H1 (cell line): Measurements from ENCODE around the gene HSF2. TPM values are rescaled to one million over a fixed set of nuclear protein-coding genes. Genes with fewer than 3 reads are reported as not detected.

Experiments
- CTCF ChIA-PET: fragments of 300-600 bp; sonication (Branson Sonifier 250); formaldehyde crosslinking; loops from one replicate; lab custom pipeline; 2021; ENCODE audit not compliant: partially characterized antibody; lab: Charles Lee
- POLR2A ChIA-PET: fragments of 300-600 bp; sonication (Branson Sonifier 250); formaldehyde crosslinking; loops from one replicate; lab custom pipeline; 2021; ENCODE audit warnings: inconsistent platforms; ENCODE audit not compliant: partially characterized antibody; lab: Charles Lee
- DNase-seq, 2 experiments: peaks; one replicate each; pipeline versions ENCODE4 v3.0.0 to v3.0.0-alpha.2; 2010 to 2022; ENCODE audit warnings: low spot score in 2 of 2, low read depth in 1 of 2, mixed read lengths in 1 of 2
- FAIRE-seq: peaks from 2 replicates; lab custom pipeline; 2011; peaks lifted over from hg19 to GRCh38; lab: Jason Lieb, UNC
- H2AFZ ChIP-seq: 2 replicates; pipeline ENCODE4 v1.8.1; 2012; ENCODE audit warnings: low read length, inconsistent platforms
- H2AK5ac ChIP-seq: 2 replicates; pipeline ENCODE4 v1.6.1; 2013; ENCODE audit warnings: low read depth, low read length
- H2BK120ac ChIP-seq: replicated peaks from 2 replicates; pipeline ENCODE3; 2013; ENCODE audit warnings: low read depth, low read length, inconsistent platforms
- H2BK12ac ChIP-seq: 2 replicates; pipeline ENCODE4 v1.6.1; 2013; ENCODE audit warnings: low read depth, low read length
- H2BK15ac ChIP-seq: 2 replicates; pipeline ENCODE4 v1.6.1; 2013; ENCODE audit warnings: low read length
- H2BK20ac ChIP-seq: 2 replicates; pipeline ENCODE4 v1.6.1; 2013; ENCODE audit warnings: low read length
- H2BK5ac ChIP-seq: 2 replicates; pipeline ENCODE4 v1.6.1; 2013; ENCODE audit warnings: low read depth, low read length
- H3K14ac ChIP-seq: 2 replicates; pipeline ENCODE4 v1.6.1; 2013; ENCODE audit warnings: inconsistent platforms; ENCODE audit not compliant: insufficient read length
- H3K18ac ChIP-seq: 2 replicates; pipeline ENCODE4 v1.6.1; 2013; ENCODE audit warnings: low read length; ENCODE audit errors: extremely low read depth
- H3K23ac ChIP-seq: 2 replicates; pipeline ENCODE4 v1.6.1; 2013; ENCODE audit warnings: inconsistent platforms; ENCODE audit not compliant: insufficient read length
- H3K23me2 ChIP-seq: 2 replicates; pipeline ENCODE4 v1.6.1; 2013; ENCODE audit warnings: low read depth, low read length
- H3K27ac ChIP-seq: 2 replicates; pipeline ENCODE4 v1.6.1; 2011; ENCODE audit warnings: low read depth, low read length, inconsistent platforms
- H3K27me3 ChIP-seq, 4 experiments: replicated peaks in 1 of 4; 1 replicate in 1 of 4; 2 replicates in 3 of 4; pipeline versions ENCODE4 v1.6.1 to v1.8.1; 2011 to 2013; ENCODE audit warnings: low read length in 3 of 4, mild to moderate bottlenecking in 3 of 4, inconsistent platforms in 2 of 4, mixed read lengths in 2 of 4, moderate library complexity in 1 of 4; ENCODE audit not compliant: control insufficient read depth in 3 of 4, insufficient read depth in 3 of 4; ENCODE audit errors: extremely low read depth in 1 of 4
- H3K36me3 ChIP-seq, 4 experiments: 2 replicates each; pipeline versions ENCODE4 v1.6.1 to v1.8.1; 2011 to 2013; ENCODE audit warnings: mild to moderate bottlenecking in 4 of 4, low read length in 3 of 4, moderate library complexity in 2 of 4, control low read depth in 1 of 4, inconsistent platforms in 1 of 4; ENCODE audit not compliant: insufficient read depth in 4 of 4, control insufficient read depth in 2 of 4
- H3K4ac ChIP-seq: replicated peaks from 2 replicates; pipeline ENCODE3; 2013; ENCODE audit warnings: low read length, low read depth, mixed read lengths, inconsistent platforms; ENCODE audit not compliant: insufficient read length
- H3K4me1 ChIP-seq, 4 experiments: replicated peaks in 1 of 4; 1 replicate in 1 of 4; 2 replicates in 3 of 4; pipeline versions ENCODE4 v1.6.1 to v1.8.1; 2011 to 2013; ENCODE audit warnings: low read length in 3 of 4, inconsistent platforms in 2 of 4, mixed read lengths in 1 of 4; ENCODE audit not compliant: insufficient read depth in 4 of 4, control insufficient read depth in 3 of 4
- H3K4me2 ChIP-seq, 2 experiments: 2 replicates each; pipeline versions ENCODE4 v1.6.1 to v1.8.1; 2011 to 2013; ENCODE audit warnings: low read depth in 2 of 2, low read length in 2 of 2, control low read depth in 1 of 2, inconsistent platforms in 1 of 2, mild to moderate bottlenecking in 1 of 2; ENCODE audit not compliant: insufficient read depth in 1 of 2
- H3K4me3 ChIP-seq, 4 experiments: fragments of 200-600, 300-600 bp in 1 of 4; sonication (generic), shearing (Covaris generic), sonication (Bioruptor Twin) in 1 of 4; 2 replicates each; pipeline versions ENCODE4 v1.5.1 to v1.8.1; 2011 to 2016; ENCODE audit warnings: low read length in 4 of 4, low read depth in 3 of 4, control low read depth in 2 of 4, inconsistent platforms in 2 of 4, mild to moderate bottlenecking in 2 of 4, mixed read lengths in 1 of 4, moderate library complexity in 1 of 4; ENCODE audit not compliant: insufficient read depth in 2 of 4; ENCODE audit errors: extremely low read depth in 1 of 4
- H3K56ac ChIP-seq: replicated peaks from 2 replicates; pipeline ENCODE3; 2013; ENCODE audit warnings: low read depth, mild to moderate bottlenecking, mixed read lengths, low read length, inconsistent platforms; ENCODE audit not compliant: insufficient read length
- H3K79me1 ChIP-seq: 2 replicates; pipeline ENCODE4 v1.6.1; 2013; ENCODE audit warnings: low read depth, low read length, control low read depth
- H3K79me2 ChIP-seq, 2 experiments: 2 replicates each; pipeline versions ENCODE4 v1.6.1 to v1.8.1; 2012 to 2013; ENCODE audit warnings: low read length in 2 of 2, mild to moderate bottlenecking in 2 of 2, inconsistent platforms in 1 of 2; ENCODE audit not compliant: insufficient read depth in 2 of 2, control insufficient read depth in 1 of 2
- H3K9ac ChIP-seq, 4 experiments: replicated peaks in 1 of 4; 1 replicate in 1 of 4; 2 replicates in 3 of 4; pipeline versions ENCODE4 v1.6.1 to v1.8.1; 2011 to 2013; ENCODE audit warnings: low read depth in 3 of 4, low read length in 3 of 4, control low read depth in 2 of 4, mild to moderate bottlenecking in 2 of 4, moderate library complexity in 2 of 4, inconsistent platforms in 1 of 4; ENCODE audit errors: extremely low read depth in 1 of 4
- H3K9me3 ChIP-seq, 2 experiments: 2 replicates each; pipeline versions ENCODE4 v1.6.1 to v1.8.1; 2012 to 2013; ENCODE audit warnings: mild to moderate bottlenecking in 2 of 2, moderate library complexity in 2 of 2, control low read depth in 1 of 2, inconsistent platforms in 1 of 2, low read depth in 1 of 2, low read length in 1 of 2, mixed read lengths in 1 of 2; ENCODE audit not compliant: insufficient read depth in 2 of 2
- H4K20me1 ChIP-seq, 2 experiments: replicated peaks in 1 of 2; 2 replicates each; pipeline versions ENCODE3 to v1.8.1; 2011 to 2013; ENCODE audit warnings: inconsistent platforms in 2 of 2, low read length in 2 of 2, mild to moderate bottlenecking in 1 of 2; ENCODE audit not compliant: insufficient read depth in 2 of 2, control insufficient read depth in 1 of 2
- H4K5ac ChIP-seq: 2 replicates; pipeline ENCODE4 v1.6.1; 2013; ENCODE audit warnings: low read length, low read depth, mixed read lengths, inconsistent platforms; ENCODE audit not compliant: insufficient read length
- H4K8ac ChIP-seq: 2 replicates; pipeline ENCODE4 v1.8.0; 2013; ENCODE audit warnings: mild to moderate bottlenecking, moderate library complexity, low read length, inconsistent platforms; ENCODE audit not compliant: insufficient read depth; ENCODE audit errors: extremely low read depth
- H4K91ac ChIP-seq: replicated peaks from 2 replicates; pipeline ENCODE3; 2013; ENCODE audit warnings: low read length, mixed read lengths, inconsistent platforms; ENCODE audit not compliant: insufficient read length
- BRCA1 ChIP-seq: IDR thresholded peaks from 2 replicates; pipeline ENCODE4 v1.6.1; 2012; ENCODE audit warnings: low read depth, low read length, improper control_type of control experiment
- CBX5 ChIP-seq: fragments of 300-800, 300-1000 bp; sonication (generic); IDR thresholded peaks from 2 replicates; pipeline ENCODE4 v1.7.1; 2016; ENCODE audit warnings: antibody characterized with exemption, low read length, low read depth
- CBX8 ChIP-seq: fragments of 300-800, 300-1000 bp; sonication (generic); IDR thresholded peaks from 2 replicates; pipeline ENCODE4 v1.7.1; 2016; ENCODE audit warnings: low read depth, low read length, borderline replicate concordance
- CEBPB ChIP-seq: IDR thresholded peaks from 2 replicates; pipeline ENCODE4 v1.6.1; 2012; ENCODE audit warnings: low read depth, low read length
- PHF8 ChIP-seq: fragments of 200-600 bp; sonication (generic); conservative IDR thresholded peaks from 2 replicates; pipeline ENCODE4 v1.7.1; 2012; ENCODE audit warnings: low read depth, mild to moderate bottlenecking, inconsistent platforms, low read length, moderate library complexity
- POLR2AphosphoS5 ChIP-seq: IDR thresholded peaks from 2 replicates; pipeline ENCODE4 v1.6.1; 2011; ENCODE audit warnings: low read depth, low read length
- RAD21 ChIP-seq, 2 experiments: IDR thresholded peaks in 1 of 2; conservative IDR thresholded peaks in 1 of 2; 2 replicates each; pipeline ENCODE4 v1.6.1; 2011; ENCODE audit warnings: low read depth in 2 of 2, low read length in 2 of 2, improper control_type of control experiment in 1 of 2, inconsistent platforms in 1 of 2, mild to moderate bottlenecking in 1 of 2, moderate library complexity in 1 of 2
- SIRT6 ChIP-seq: IDR thresholded peaks from one replicate; pipeline ENCODE4 v1.7.1; 2012; ENCODE audit warnings: low read length, inconsistent platforms
- TBP ChIP-seq: IDR thresholded peaks from 2 replicates; pipeline ENCODE4 v1.6.1; 2011; ENCODE audit warnings: low read depth, low read length, improper control_type of control experiment
- WGBS, 2 experiments: shearing (Covaris generic) in 1 of 2; methylation state at CpG; one replicate each; pipeline versions ENCODE4 v1.1.6 to v1.1.7; 2013 to 2015; ENCODE audit warnings: low lambda C conversion rate in 2 of 2, mixed read lengths in 2 of 2, inconsistent platforms in 1 of 2, low coverage in 1 of 2, missing lambda C conversion rate in 1 of 2; ENCODE audit not compliant: insufficient replicate concordance in 2 of 2, insufficient coverage in 1 of 2, insufficient read length in 1 of 2; ENCODE audit errors: extremely low coverage in 1 of 2, missing lambda C conversion rate in 1 of 2; 5-methylcytosine and 5-hydroxymethylcytosine counted together
- polyA plus RNA-seq, 7 experiments: library from polyadenylated mRNA; depleted of rRNA in 3 of 7; stranded (reverse) in 5 of 7; unstranded in 2 of 7; fragments of >200 nt in 5 of 7; fragments of 200-250 nt in 2 of 7; gene quantifications; 1 replicate in 5 of 7; 2 replicates in 1 of 7; 4 replicates in 1 of 7; pipeline versions ENCODE4 v1.2.1 to v1.2.3, GENCODE V29; 2011 to 2013; ENCODE audit warnings: missing spikeins in 2 of 7, mixed read lengths in 2 of 7
- total RNA-seq: library from RNA; stranded (reverse); fragmentation: NEBNext Ultra II Directional; extraction: Animal tissue kit (Norgen Biotek cat#: 25700); gene quantifications from 2 replicates; pipeline ENCODE4 v1.2.1, GENCODE V29; 2021
- TF ChIP-seq, protein P1 (sequence below), 3 experiments: IDR thresholded peaks; 1 replicate in 2 of 3; 2 replicates in 1 of 3; pipeline versions ENCODE4 v1.5.1 to v1.6.1; 2011; ENCODE audit warnings: low read length in 3 of 3, mild to moderate bottlenecking in 3 of 3, inconsistent platforms in 2 of 3, low read depth in 1 of 3, moderate library complexity in 1 of 3; ENCODE audit not compliant: insufficient read depth in 1 of 3; ENCODE audit errors: control extremely low read depth in 1 of 3
- TF ChIP-seq, protein P2 (sequence below): IDR thresholded peaks from 2 replicates; pipeline ENCODE4 v1.6.1; 2011; ENCODE audit warnings: low read length, improper control_type of control experiment

HSF2 gene
- total and polyA plus RNA-seq, 2 of the 8 experiments (the other 6 are each of a cell fraction or from before 2014, with no cell fraction given) = 16.3 to 18.3 TPM

DNA sequence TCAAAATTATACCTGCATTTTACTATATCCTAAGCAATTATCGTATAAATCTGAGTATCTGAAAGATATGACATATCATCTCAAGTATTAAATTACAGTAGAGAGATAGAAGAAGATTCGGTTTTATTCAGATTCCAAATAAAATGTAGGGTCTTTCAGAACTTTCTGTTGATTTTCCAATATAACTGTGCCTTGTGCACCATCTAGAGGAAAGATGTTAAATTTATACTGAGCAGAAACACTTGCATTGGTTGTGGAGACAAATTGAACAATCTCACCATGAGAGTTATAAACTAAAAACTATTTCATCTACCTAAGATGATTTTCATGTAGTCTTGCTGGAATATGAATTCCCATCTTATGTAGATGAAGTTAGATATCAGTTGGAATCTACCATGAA, 26.8 kb upstream of the HSF2 start:
- Histone ChIP-seq H4K8ac (no peak overlapping the region), H2BK12ac (no peak overlapping the region), H2BK20ac (no peak overlapping the region), H3K36me3 (no peaks in the 10 kb centered on the region), H3K79me1 (no peaks in the 10 kb centered on the region), H2BK120ac (no peak overlapping the region), H3K79me2 (no peaks in the 10 kb centered on the region), H3K4ac (no peak overlapping the region), H2AFZ (no peak overlapping the region), H2BK15ac (no peak overlapping the region), H2BK5ac (no peak overlapping the region), H3K4me1 (no peaks in the 10 kb centered on the region), H3K56ac (no peak overlapping the region), H3K18ac (no peak overlapping the region), H3K9ac (no peak overlapping the region), H3K27me3 (no peaks in the 10 kb centered on the region; a peak in 1 of 7 replicates), H3K14ac (no peak overlapping the region), H4K20me1 (no peaks in the 10 kb centered on the region), H2AK5ac (no peak overlapping the region), H3K4me3 (no peak overlapping the region), H4K5ac (no peak overlapping the region), H3K27ac (no peak overlapping the region), H4K91ac (no peak overlapping the region), H3K23ac (no peak overlapping the region), H3K9me3 (no peaks in the 10 kb centered on the region), H3K4me2 (no peak overlapping the region), H3K23me2 (no peaks in the 10 kb centered on the region)
- WGBS, 2 experiments = 42% methylated on average over 2 of the region's 2 CpGs; no CpG with 5 or more reads in 1 of the 2 experiments
- CTCF ChIA-PET = interaction anchor here (1.5 kb wide), 1 partner anchor 12 kb away, joined by 5 read pairs; no protein-coding TSS in a partner anchor
- FAIRE-seq (no peak), DNase-seq (no peak)
- POLR2A ChIA-PET = no interaction called here
- TF ChIP-seq POLR2AphosphoS5 (no peak), SIRT6 (no peak), CEBPB (no peak), RAD21 (IDR thresholded peaks at IDR 0.05 in 1 of 2, conservative IDR thresholded peaks at IDR 0.05 in 1 of 2; ENCODE audit: low read depth in 2 of 2, low read length in 2 of 2) (peak in 1 of 2 experiments; percentile 52), PHF8 (no peak), CBX8 (no peak), CBX5 (no peak), BRCA1 (no peak), TBP (no peak)
- TF ChIP-seq, protein P1, sequence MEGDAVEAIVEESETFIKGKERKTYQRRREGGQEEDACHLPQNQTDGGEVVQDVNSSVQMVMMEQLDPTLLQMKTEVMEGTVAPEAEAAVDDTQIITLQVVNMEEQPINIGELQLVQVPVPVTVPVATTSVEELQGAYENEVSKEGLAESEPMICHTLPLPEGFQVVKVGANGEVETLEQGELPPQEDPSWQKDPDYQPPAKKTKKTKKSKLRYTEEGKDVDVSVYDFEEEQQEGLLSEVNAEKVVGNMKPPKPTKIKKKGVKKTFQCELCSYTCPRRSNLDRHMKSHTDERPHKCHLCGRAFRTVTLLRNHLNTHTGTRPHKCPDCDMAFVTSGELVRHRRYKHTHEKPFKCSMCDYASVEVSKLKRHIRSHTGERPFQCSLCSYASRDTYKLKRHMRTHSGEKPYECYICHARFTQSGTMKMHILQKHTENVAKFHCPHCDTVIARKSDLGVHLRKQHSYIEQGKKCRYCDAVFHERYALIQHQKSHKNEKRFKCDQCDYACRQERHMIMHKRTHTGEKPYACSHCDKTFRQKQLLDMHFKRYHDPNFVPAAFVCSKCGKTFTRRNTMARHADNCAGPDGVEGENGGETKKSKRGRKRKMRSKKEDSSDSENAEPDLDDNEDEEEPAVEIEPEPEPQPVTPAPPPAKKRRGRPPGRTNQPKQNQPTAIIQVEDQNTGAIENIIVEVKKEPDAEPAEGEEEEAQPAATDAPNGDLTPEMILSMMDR (IDR thresholded peaks at IDR 0.05; ENCODE audit: control extremely low read depth in 1 of 3, insufficient read depth in 1 of 3, low read depth in 1 of 3, low read length in 3 of 3) = peak in 1 of 3 experiments; percentile 18; a peak in 1 of 4 replicates
- TF ChIP-seq, protein P2, sequence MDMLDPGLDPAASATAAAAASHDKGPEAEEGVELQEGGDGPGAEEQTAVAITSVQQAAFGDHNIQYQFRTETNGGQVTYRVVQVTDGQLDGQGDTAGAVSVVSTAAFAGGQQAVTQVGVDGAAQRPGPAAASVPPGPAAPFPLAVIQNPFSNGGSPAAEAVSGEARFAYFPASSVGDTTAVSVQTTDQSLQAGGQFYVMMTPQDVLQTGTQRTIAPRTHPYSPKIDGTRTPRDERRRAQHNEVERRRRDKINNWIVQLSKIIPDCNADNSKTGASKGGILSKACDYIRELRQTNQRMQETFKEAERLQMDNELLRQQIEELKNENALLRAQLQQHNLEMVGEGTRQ = no peak
